Prostate gland (tissue), 2 donors: ENCODE measurements around the gene ADCYAP1.

Experiments used
- CTCF ChIP-seq, 4 experiments: fragments of 200-600 bp in 2 of 4; fragments of 450-650 bp in 2 of 4; sonication (generic) in 2 of 4; IDR thresholded peaks; 1 replicate in 3 of 4; 2 replicates in 1 of 4; pipeline ENCODE4 v1.5.1; 2016 to 2019; ENCODE audit warnings: antibody characterized with exemption in 4 of 4, mild to moderate bottlenecking in 2 of 4, moderate library complexity in 2 of 4
- POLR2AphosphoS5 ChIP-seq: sonication (generic); formaldehyde crosslinking; IDR thresholded peaks from one replicate; pipeline ENCODE4 v1.6.1; 2017; ENCODE audit warnings: antibody characterized with exemption

- TF ChIP-seq CTCF (IDR thresholded peaks at IDR 0.05) (no peak), POLR2AphosphoS5 (no peak)
Observed at GRCh38 chr18:902229-902628, 2.4 kb upstream of the ADCYAP1 start.
